GM23338 (cell line): Measurements from ENCODE around the gene BEND2. TPM values are rescaled to one million over a fixed set of nuclear protein-coding genes. Genes with fewer than 3 reads are reported as not detected.

Experiments
- ATAC-seq: fragments of 200-7000 bp; cut with Tn5 transposase; 3 replicates; pipeline ENCODE4 v1.9.1; 2020
- DNase-seq: peaks from one replicate; pipeline ENCODE4 v3.0.0-alpha.2; 2015; ENCODE audit warnings: low spot score
- H2AFZ ChIP-seq: fragments of 200-600 bp; sonication (generic); 2 replicates; pipeline ENCODE4 v1.8.0; 2016; ENCODE audit warnings: antibody characterized with exemption, mild to moderate bottlenecking, moderate library complexity
- H3F3A ChIP-seq: fragments of 200-600 bp; sonication (generic); replicated peaks from 2 replicates; pipeline ENCODE4 v1.8.0; 2017; ENCODE audit warnings: antibody characterized with exemption, mixed run types, low read depth
- H3K27ac ChIP-seq: fragments of 200-600 bp; sonication (generic); 2 replicates; pipeline ENCODE4 v1.6.1; 2016; ENCODE audit warnings: low read depth
- H3K27me3 ChIP-seq: fragments of 200-600 bp; sonication (generic); 2 replicates; pipeline ENCODE4 v1.8.0; 2016; ENCODE audit warnings: mild to moderate bottlenecking, mixed run types, moderate library complexity; ENCODE audit not compliant: insufficient read depth
- H3K36me3 ChIP-seq: fragments of 200-600 bp; sonication (generic); 2 replicates; pipeline ENCODE4 v1.8.0; 2016; ENCODE audit warnings: mild to moderate bottlenecking; ENCODE audit not compliant: insufficient read depth
- H3K4me1 ChIP-seq: fragments of 200-600 bp; sonication (generic); 2 replicates; pipeline ENCODE4 v1.8.0; 2016; ENCODE audit warnings: mild to moderate bottlenecking, moderate library complexity; ENCODE audit not compliant: insufficient read depth
- H3K4me2 ChIP-seq: fragments of 200-600 bp; sonication (generic); 2 replicates; pipeline ENCODE4 v1.7.1; 2017; ENCODE audit warnings: mixed run types
- H3K4me3 ChIP-seq: fragments of 200-600 bp; sonication (generic); 2 replicates; pipeline ENCODE4 v1.6.1; 2016; ENCODE audit warnings: mixed run types
- H3K79me2 ChIP-seq: fragments of 200-600 bp; sonication (generic); replicated peaks from 2 replicates; pipeline ENCODE4 v1.8.0; 2017; ENCODE audit warnings: mild to moderate bottlenecking; ENCODE audit not compliant: insufficient read depth
- H3K9me2 ChIP-seq: fragments of 200-600 bp; sonication (generic); 2 replicates; pipeline ENCODE4 v1.8.0; 2017; ENCODE audit not compliant: insufficient read depth
- H4K20me1 ChIP-seq: fragments of 200-600 bp; sonication (generic); replicated peaks from 2 replicates; pipeline ENCODE4 v1.8.0; 2017; ENCODE audit warnings: mild to moderate bottlenecking; ENCODE audit not compliant: insufficient read depth
- H3K27ac Mint-ChIP-seq: 2 replicates; pipeline ENCODE4 v1.8.0; 2020; ENCODE audit warnings: inconsistent platforms, mild to moderate bottlenecking, moderate library complexity, mixed read lengths
- H3K27me3 Mint-ChIP-seq: 3 replicates; pipeline ENCODE4 v1.8.0; 2022; ENCODE audit warnings: low read depth, mild to moderate bottlenecking, moderate library complexity, mixed read lengths, inconsistent platforms; ENCODE audit not compliant: insufficient read depth, poor library complexity
- H3K36me3 Mint-ChIP-seq: 3 replicates; pipeline ENCODE4 v1.8.0; 2021; ENCODE audit warnings: low read depth, mild to moderate bottlenecking, inconsistent platforms, moderate library complexity, mixed read lengths
- H3K4me1 Mint-ChIP-seq: 3 replicates; pipeline ENCODE4 v1.8.0; 2020; ENCODE audit warnings: mild to moderate bottlenecking, inconsistent platforms, mixed read lengths
- H3K4me3 Mint-ChIP-seq: 3 replicates; pipeline ENCODE4 v1.8.0; 2021; ENCODE audit warnings: moderate library complexity, mild to moderate bottlenecking, inconsistent platforms, mixed read lengths
- H3K9me3 Mint-ChIP-seq: 3 replicates; pipeline ENCODE4 v1.8.0; 2020; ENCODE audit warnings: moderate library complexity, mild to moderate bottlenecking, inconsistent platforms, mixed read lengths
- REST ChIP-seq: IDR thresholded peaks from one replicate; pipeline ENCODE4 v1.6.1; 2018; ENCODE audit warnings: antibody characterized with exemption; ENCODE audit not compliant: unreplicated experiment
- ZNF462 ChIP-seq: fragments of 250-450 bp; sonication (Bioruptor Pico); IDR thresholded peaks from 2 replicates; pipeline ENCODE4 v1.5.0; 2020; ENCODE audit warnings: mild to moderate bottlenecking, moderate library complexity
- polyA plus RNA-seq: library from polyadenylated mRNA; unstranded; fragments of >200 nt; fragmentation: Nextera tagmentation; extraction: Ambion mirVana; gene quantifications from 2 replicates; pipeline ENCODE4 v1.2.1, GENCODE V29; 2016
- total RNA-seq: library from RNA; depleted of rRNA; stranded (reverse); fragments of >200 nt; shearing (Covaris generic); gene quantifications from 2 replicates; pipeline ENCODE4 v1.2.3, GENCODE V29; 2014

Gene BEND2
- total and polyA plus RNA-seq, 2 experiments from 2014 or later: not detected

- H3K9me3 Mint-ChIP-seq: no peaks in the 10 kb centered on the region
- no peaks in the 10 kb centered on the region for H3K36me3 ChIP-seq
- H3F3A ChIP-seq: no peaks in the 10 kb centered on the region
- no peaks in the 10 kb centered on the region for H3K79me2 ChIP-seq
- no peaks in the 10 kb centered on the region for H4K20me1 ChIP-seq
- H3K27me3 Mint-ChIP-seq: no peaks in the 10 kb centered on the region
- DNase-seq (no peak), ATAC-seq (no peak)
- H3K27ac Mint-ChIP-seq: no peak overlapping the region
- H3K4me3 Mint-ChIP-seq: no peak overlapping the region
- no peaks in the 10 kb centered on the region for H3K36me3 Mint-ChIP-seq
- TF ChIP-seq REST (no peak), ZNF462 (no peak)
- H3K4me3 ChIP-seq: no peak overlapping the region
- H3K27ac ChIP-seq: no peak overlapping the region
- H3K27me3 ChIP-seq: no peaks in the 10 kb centered on the region
- H3K4me1 ChIP-seq: no peaks in the 10 kb centered on the region
- no peak overlapping the region for H3K4me2 ChIP-seq
- peaks cover 6% of the 10 kb centered on the region; the same call in 2 of the 3 replicates for H3K4me1 Mint-ChIP-seq
- no peaks in the 10 kb centered on the region for H3K9me2 ChIP-seq
- no peak overlapping the region for H2AFZ ChIP-seq
These were observed 46.5 kb downstream of the BEND2 start for GRCh38 chrX:18174209-18174608.
